GM12892 (cell line): ENCODE results near the gene MME.

Experiments
- POLR2A ChIP-seq: IDR thresholded peaks from 2 replicates; pipeline ENCODE4 v1.6.1; 2011; ENCODE audit warnings: low read depth, low read length, control low read depth
- POLR2AphosphoS5 ChIP-seq: IDR thresholded peaks from 2 replicates; pipeline ENCODE4 v1.6.1; 2011; ENCODE audit warnings: low read depth, low read length, control low read depth
- TAF1 ChIP-seq: IDR thresholded peaks from 2 replicates; pipeline ENCODE4 v1.6.1; 2011; ENCODE audit warnings: low read depth, mild to moderate bottlenecking, control low read depth, low read length, borderline replicate concordance

- no peak for TF ChIP-seq POLR2A
- no peak for TF ChIP-seq POLR2AphosphoS5
- no peak for TF ChIP-seq TAF1
These were observed 152.5 kb downstream of the MME start for GRCh38 chr3:155232605-155233004.
